Stimulated activated naive CD8-positive, alpha-beta T cell treated with anti-CD3 and anti-CD28 coated beads, Interleukin-15, amount 100 ng/mL, for 72 hours (primary cell): ENCODE results near the gene PCNT.
A peak's percentile ranks its signal among the peaks of the same experiment; 100 is the strongest.

Experiments used
- ATAC-seq: fragments of 150-1000 bp; cut with Tn5 transposase; 2 replicates; pipeline ENCODE4 v1.10.0; 2021; ENCODE audit warnings: mild to moderate bottlenecking, moderate library complexity
- DNase-seq, 2 donors: peaks; one replicate each; pipeline ENCODE4 v3.0.0; 2021 to 2022
- H3K27ac Mint-ChIP-seq, 2 donors: one replicate each; pipeline ENCODE4 v1.8.0; 2022; ENCODE audit warnings: mild to moderate bottlenecking in 2 of 2, mixed read lengths in 2 of 2, moderate library complexity in 2 of 2
- H3K27me3 Mint-ChIP-seq: one replicate; pipeline ENCODE4 v1.8.0; 2022; ENCODE audit warnings: mixed read lengths
- H3K4me1 Mint-ChIP-seq: one replicate; pipeline ENCODE4 v1.8.0; 2022; ENCODE audit warnings: mild to moderate bottlenecking, mixed read lengths
- H3K4me3 Mint-ChIP-seq, 2 donors: one replicate each; pipeline ENCODE4 v1.8.0; 2022; ENCODE audit warnings: mild to moderate bottlenecking in 2 of 2, mixed read lengths in 2 of 2, moderate library complexity in 1 of 2
- H3K9me3 Mint-ChIP-seq, 2 donors: one replicate each; pipeline ENCODE4 v1.8.0; 2022; ENCODE audit warnings: mixed read lengths in 2 of 2

PCNT gene

GRCh38 chr21:46410516-46410915 lies 86.6 kb downstream of the PCNT start:
- no peaks in the 10 kb centered on the region for H3K4me1 Mint-ChIP-seq
- no peaks in the 10 kb centered on the region for H3K9me3 Mint-ChIP-seq
- no peaks in the 10 kb centered on the region for H3K27me3 Mint-ChIP-seq
- H3K27ac Mint-ChIP-seq = peak overlapping the region in 1 of 2 donors; percentile 27
- ATAC-seq (no peak), DNase-seq (no peak)
- H3K4me3 Mint-ChIP-seq = no peak overlapping the region

GRCh38 chr21:46411236-46411635 lies 87.3 kb downstream of the PCNT start:
- Mint-ChIP-seq H3K27me3 (no peaks in the 10 kb centered on the region), H3K4me1 (no peaks in the 10 kb centered on the region), H3K27ac (peak overlapping the region in 1 of 2 donors; percentile 54), H3K4me3 (no peak overlapping the region), H3K9me3 (no peaks in the 10 kb centered on the region)
- no peak for DNase-seq
- no peak for ATAC-seq

- Mint-ChIP-seq H3K4me3 (no peak overlapping the region), H3K4me1 (no peaks in the 10 kb centered on the region), H3K27ac (no peak overlapping the region), H3K27me3 (no peaks in the 10 kb centered on the region), H3K9me3 (no peaks in the 10 kb centered on the region)
- DNase-seq = no peak
- no peak for ATAC-seq
Measured at GRCh38 chr21:46411691-46412090, 87.7 kb downstream of the PCNT start.

- no peak for DNase-seq
- Mint-ChIP-seq H3K27ac (no peak overlapping the region), H3K4me3 (no peak overlapping the region)
Measured at GRCh38 chr21:46412521-46413364, 88.8 kb downstream of the PCNT start.

GRCh38 chr21:46413365-46413696 lies 89.4 kb downstream of the PCNT start:
- ATAC-seq = no peak
- no peaks in the 10 kb centered on the region for H3K4me1 Mint-ChIP-seq
- DNase-seq = no peak
- H3K27me3 Mint-ChIP-seq = no peaks in the 10 kb centered on the region
- H3K4me3 Mint-ChIP-seq = no peak overlapping the region
- no peak overlapping the region for H3K27ac Mint-ChIP-seq
- H3K9me3 Mint-ChIP-seq = no peaks in the 10 kb centered on the region

More at GRCh38 chr21:46412521-46413364, 88.8 kb downstream of the PCNT start:
- Mint-ChIP-seq H3K27me3 (no peaks in the 10 kb centered on the region), H3K9me3 (no peaks in the 10 kb centered on the region), H3K4me1 (no peaks in the 10 kb centered on the region)
- ATAC-seq = no peak

- H3K4me3 Mint-ChIP-seq = no peak overlapping the region
- H3K4me1 Mint-ChIP-seq = no peaks in the 10 kb centered on the region
- ATAC-seq (no peak), DNase-seq (no peak)
- H3K27ac Mint-ChIP-seq = peak overlapping the region in 1 of 2 donors; percentile 12
- no peaks in the 10 kb centered on the region for H3K27me3 Mint-ChIP-seq
- no peaks in the 10 kb centered on the region for H3K9me3 Mint-ChIP-seq
Measured at GRCh38 chr21:46414965-46415275, 91.0 kb downstream of the PCNT start.

GRCh38 chr21:46416551-46416950 lies 92.6 kb downstream of the PCNT start:
- no peak overlapping the region for H3K27ac Mint-ChIP-seq

GRCh38 chr21:46418265-46418946 lies 94.5 kb downstream of the PCNT start:
- DNase-seq (no peak), ATAC-seq (no peak)
- Mint-ChIP-seq H3K4me1 (peaks cover 14% of the 10 kb centered on the region), H3K4me3 (no peak overlapping the region), H3K27me3 (no peaks in the 10 kb centered on the region), H3K27ac (peak overlapping the region in 1 of 2 donors; percentile 7), H3K9me3 (no peaks in the 10 kb centered on the region)

More at GRCh38 chr21:46416551-46416950, 92.6 kb downstream of the PCNT start:
- ATAC-seq (no peak), DNase-seq (no peak)
- H3K4me3 Mint-ChIP-seq = no peak overlapping the region
- peaks cover 4% of the 10 kb centered on the region for H3K4me1 Mint-ChIP-seq
- H3K27me3 Mint-ChIP-seq = no peaks in the 10 kb centered on the region
- no peaks in the 10 kb centered on the region for H3K9me3 Mint-ChIP-seq

GRCh38 chr21:46420241-46421190 lies 96.6 kb downstream of the PCNT start:
- Mint-ChIP-seq H3K4me1 (peaks cover 34% of the 10 kb centered on the region), H3K27ac (peak overlapping the region in 1 of 2 donors; percentile 29), H3K9me3 (no peaks in the 10 kb centered on the region), H3K27me3 (no peaks in the 10 kb centered on the region), H3K4me3 (no peak overlapping the region)
- ATAC-seq = no peak
- no peak for DNase-seq

GRCh38 chr21:46421191-46421750 lies 97.3 kb downstream of the PCNT start:
- H3K4me3 Mint-ChIP-seq = no peak overlapping the region
- H3K27ac Mint-ChIP-seq = no peak overlapping the region
- no peaks in the 10 kb centered on the region for H3K27me3 Mint-ChIP-seq
- ATAC-seq (no peak), DNase-seq (no peak)
- peaks cover 39% of the 10 kb centered on the region for H3K4me1 Mint-ChIP-seq
- H3K9me3 Mint-ChIP-seq = no peaks in the 10 kb centered on the region

GRCh38 chr21:46421756-46422555 lies 98.0 kb downstream of the PCNT start:
- ATAC-seq (no peak), DNase-seq (no peak)
- peaks cover 39% of the 10 kb centered on the region for H3K4me1 Mint-ChIP-seq
- H3K9me3 Mint-ChIP-seq = no peaks in the 10 kb centered on the region
- no peak overlapping the region for H3K27ac Mint-ChIP-seq
- H3K27me3 Mint-ChIP-seq = no peaks in the 10 kb centered on the region
- H3K4me3 Mint-ChIP-seq = no peak overlapping the region

GRCh38 chr21:46422636-46423241 lies 98.8 kb downstream of the PCNT start:
- no peak for ATAC-seq
- DNase-seq = no peak
- H3K9me3 Mint-ChIP-seq = no peaks in the 10 kb centered on the region
- no peak overlapping the region for H3K27ac Mint-ChIP-seq
- no peak overlapping the region for H3K4me3 Mint-ChIP-seq
- no peaks in the 10 kb centered on the region for H3K27me3 Mint-ChIP-seq
- H3K4me1 Mint-ChIP-seq = peaks cover 47% of the 10 kb centered on the region

GRCh38 chr21:46423546-46424038 lies 99.6 kb downstream of the PCNT start:
- no peaks in the 10 kb centered on the region for H3K27me3 Mint-ChIP-seq
- H3K27ac Mint-ChIP-seq = peak overlapping the region; percentile 77 to 91
- H3K9me3 Mint-ChIP-seq = no peaks in the 10 kb centered on the region
- H3K4me1 Mint-ChIP-seq = peaks cover 47% of the 10 kb centered on the region
- no peak for DNase-seq
- H3K4me3 Mint-ChIP-seq = peak overlapping the region; percentile 28 to 85
- ATAC-seq = no peak

- Mint-ChIP-seq H3K27ac (peak overlapping the region; percentile 77 to 91), H3K27me3 (no peaks in the 10 kb centered on the region), H3K4me1 (peaks cover 47% of the 10 kb centered on the region), H3K4me3 (peak overlapping the region; percentile 28 to 85), H3K9me3 (no peaks in the 10 kb centered on the region)
- ATAC-seq = peak; percentile 51
- DNase-seq = peak; percentile 30 to 48
Measured at GRCh38 chr21:46424039-46424591, 100.2 kb downstream of the PCNT start.
